GM23338 (cell line): ENCODE results near the gene DYNLT5. TPM values are rescaled to one million over a fixed set of nuclear protein-coding genes. Genes with fewer than 3 reads are reported as not detected.
"Not testable (repeated sequence)": the region's sequence is repeated elsewhere in the genome, so short reads cannot be mapped to it uniquely, and the experiment has no call there.

Experiments
- ATAC-seq: fragments of 200-7000 bp; cut with Tn5 transposase; 3 replicates; pipeline ENCODE4 v1.9.1; 2020
- DNase-seq: peaks from one replicate; pipeline ENCODE4 v3.0.0-alpha.2; 2015; ENCODE audit warnings: low spot score
- H2AFZ ChIP-seq: fragments of 200-600 bp; sonication (generic); 2 replicates; pipeline ENCODE4 v1.8.0; 2016; ENCODE audit warnings: antibody characterized with exemption, mild to moderate bottlenecking, moderate library complexity
- H3F3A ChIP-seq: fragments of 200-600 bp; sonication (generic); replicated peaks from 2 replicates; pipeline ENCODE4 v1.8.0; 2017; ENCODE audit warnings: antibody characterized with exemption, mixed run types, low read depth
- H3K27ac ChIP-seq: fragments of 200-600 bp; sonication (generic); 2 replicates; pipeline ENCODE4 v1.6.1; 2016; ENCODE audit warnings: low read depth
- H3K27me3 ChIP-seq: fragments of 200-600 bp; sonication (generic); 2 replicates; pipeline ENCODE4 v1.8.0; 2016; ENCODE audit warnings: mild to moderate bottlenecking, mixed run types, moderate library complexity; ENCODE audit not compliant: insufficient read depth
- H3K36me3 ChIP-seq: fragments of 200-600 bp; sonication (generic); 2 replicates; pipeline ENCODE4 v1.8.0; 2016; ENCODE audit warnings: mild to moderate bottlenecking; ENCODE audit not compliant: insufficient read depth
- H3K4me1 ChIP-seq: fragments of 200-600 bp; sonication (generic); 2 replicates; pipeline ENCODE4 v1.8.0; 2016; ENCODE audit warnings: mild to moderate bottlenecking, moderate library complexity; ENCODE audit not compliant: insufficient read depth
- H3K4me2 ChIP-seq: fragments of 200-600 bp; sonication (generic); 2 replicates; pipeline ENCODE4 v1.7.1; 2017; ENCODE audit warnings: mixed run types
- H3K4me3 ChIP-seq: fragments of 200-600 bp; sonication (generic); 2 replicates; pipeline ENCODE4 v1.6.1; 2016; ENCODE audit warnings: mixed run types
- H3K79me2 ChIP-seq: fragments of 200-600 bp; sonication (generic); replicated peaks from 2 replicates; pipeline ENCODE4 v1.8.0; 2017; ENCODE audit warnings: mild to moderate bottlenecking; ENCODE audit not compliant: insufficient read depth
- H3K9me2 ChIP-seq: fragments of 200-600 bp; sonication (generic); 2 replicates; pipeline ENCODE4 v1.8.0; 2017; ENCODE audit not compliant: insufficient read depth
- H4K20me1 ChIP-seq: fragments of 200-600 bp; sonication (generic); replicated peaks from 2 replicates; pipeline ENCODE4 v1.8.0; 2017; ENCODE audit warnings: mild to moderate bottlenecking; ENCODE audit not compliant: insufficient read depth
- H3K27ac Mint-ChIP-seq: 2 replicates; pipeline ENCODE4 v1.8.0; 2020; ENCODE audit warnings: inconsistent platforms, mild to moderate bottlenecking, moderate library complexity, mixed read lengths
- H3K27me3 Mint-ChIP-seq: 3 replicates; pipeline ENCODE4 v1.8.0; 2022; ENCODE audit warnings: low read depth, mild to moderate bottlenecking, moderate library complexity, mixed read lengths, inconsistent platforms; ENCODE audit not compliant: insufficient read depth, poor library complexity
- H3K36me3 Mint-ChIP-seq: 3 replicates; pipeline ENCODE4 v1.8.0; 2021; ENCODE audit warnings: low read depth, mild to moderate bottlenecking, inconsistent platforms, moderate library complexity, mixed read lengths
- H3K4me1 Mint-ChIP-seq: 3 replicates; pipeline ENCODE4 v1.8.0; 2020; ENCODE audit warnings: mild to moderate bottlenecking, inconsistent platforms, mixed read lengths
- H3K4me3 Mint-ChIP-seq: 3 replicates; pipeline ENCODE4 v1.8.0; 2021; ENCODE audit warnings: moderate library complexity, mild to moderate bottlenecking, inconsistent platforms, mixed read lengths
- H3K9me3 Mint-ChIP-seq: 3 replicates; pipeline ENCODE4 v1.8.0; 2020; ENCODE audit warnings: moderate library complexity, mild to moderate bottlenecking, inconsistent platforms, mixed read lengths
- CTCF ChIP-seq, 2 experiments: fragments of 200-600 bp in 1 of 2; sonication (generic) in 1 of 2; conservative IDR thresholded peaks; 2 replicates each; pipeline versions ENCODE4 v1.5.1 to v1.6.1; 2016 to 2017; ENCODE audit warnings: antibody characterized with exemption in 2 of 2, low read depth in 2 of 2, mild to moderate bottlenecking in 2 of 2, moderate library complexity in 1 of 2
- EZH2 ChIP-seq: fragments of 200-600 bp; sonication (generic); IDR thresholded peaks from one replicate; pipeline ENCODE4 v1.8.0; 2017; ENCODE audit warnings: antibody characterized with exemption, mild to moderate bottlenecking, low read depth; ENCODE audit not compliant: unreplicated experiment
- EZH2phosphoT487 ChIP-seq: fragments of 200-600 bp; sonication (generic); IDR thresholded peaks from one replicate; pipeline ENCODE4 v1.8.1; 2018; ENCODE audit warnings: antibody characterized with exemption; ENCODE audit not compliant: unreplicated experiment
- NANOG ChIP-seq: IDR thresholded peaks from 2 replicates; pipeline ENCODE4 v1.6.1; 2016; ENCODE audit warnings: antibody characterized with exemption, borderline replicate concordance
- POLR2AphosphoS5 ChIP-seq: IDR thresholded peaks from 2 replicates; pipeline ENCODE4 v1.6.1; 2016; ENCODE audit warnings: antibody characterized with exemption, low read depth
- REST ChIP-seq: IDR thresholded peaks from one replicate; pipeline ENCODE4 v1.6.1; 2018; ENCODE audit warnings: antibody characterized with exemption; ENCODE audit not compliant: unreplicated experiment
- ZNF114 ChIP-seq: fragments of 250-450 bp; sonication (Bioruptor Pico); IDR thresholded peaks from 2 replicates; pipeline ENCODE4 v1.5.0; 2020; ENCODE audit warnings: mild to moderate bottlenecking, moderate library complexity
- ZNF462 ChIP-seq: fragments of 250-450 bp; sonication (Bioruptor Pico); IDR thresholded peaks from 2 replicates; pipeline ENCODE4 v1.5.0; 2020; ENCODE audit warnings: mild to moderate bottlenecking, moderate library complexity
- polyA plus RNA-seq: library from polyadenylated mRNA; unstranded; fragments of >200 nt; fragmentation: Nextera tagmentation; extraction: Ambion mirVana; gene quantifications from 2 replicates; pipeline ENCODE4 v1.2.1, GENCODE V29; 2016
- total RNA-seq: library from RNA; depleted of rRNA; stranded (reverse); fragments of >200 nt; shearing (Covaris generic); gene quantifications from 2 replicates; pipeline ENCODE4 v1.2.3, GENCODE V29; 2014

The DYNLT5 gene
- total and polyA plus RNA-seq, 2 experiments from 2014 or later = 0.95 to 2.8 TPM

- no peaks in the 10 kb centered on the region for H3K9me2 ChIP-seq
- no peaks in the 10 kb centered on the region for H3K79me2 ChIP-seq
- H3F3A ChIP-seq = no peaks in the 10 kb centered on the region
- no peak overlapping the region for H3K27ac Mint-ChIP-seq
- H3K27me3 ChIP-seq = no peaks in the 10 kb centered on the region
- ATAC-seq (no peak), DNase-seq (no peak)
- peaks cover 5% of the 10 kb centered on the region for H3K27me3 Mint-ChIP-seq
- peaks cover 14% of the 10 kb centered on the region for H3K4me1 Mint-ChIP-seq
- no peaks in the 10 kb centered on the region for H3K36me3 ChIP-seq
- no peaks in the 10 kb centered on the region for H4K20me1 ChIP-seq
- no peak for TF ChIP-seq CTCF (conservative IDR thresholded peaks at IDR 0.05; ENCODE audit: low read depth in 2 of 2)
- no peak for TF ChIP-seq EZH2
- no peak for TF ChIP-seq ZNF114
- TF ChIP-seq EZH2phosphoT487 = no peak
- no peak for TF ChIP-seq ZNF462
- TF ChIP-seq POLR2AphosphoS5 = no peak
- no peak for TF ChIP-seq NANOG
- TF ChIP-seq REST = no peak
- no peaks in the 10 kb centered on the region for H3K36me3 Mint-ChIP-seq
- H3K4me1 ChIP-seq = peaks cover 10% of the 10 kb centered on the region
- no peak overlapping the region for H3K27ac ChIP-seq
- H2AFZ ChIP-seq = no peak overlapping the region
- no peak overlapping the region for H3K4me2 ChIP-seq
- no peak overlapping the region for H3K4me3 Mint-ChIP-seq
- H3K9me3 Mint-ChIP-seq = no peaks in the 10 kb centered on the region
- no peak overlapping the region for H3K4me3 ChIP-seq
These were observed 24.2 kb upstream of the DYNLT5 start for GRCh38 chr1:66728021-66728420.

- H3K9me3 Mint-ChIP-seq, H3K79me2 ChIP-seq, H3K4me1 ChIP-seq, H3K27me3 Mint-ChIP-seq, H3K4me3 Mint-ChIP-seq, H3K4me2 ChIP-seq, H3K36me3 ChIP-seq, H3K9me2 ChIP-seq, H3K36me3 Mint-ChIP-seq, DNase-seq, H3K27ac ChIP-seq, H3K27ac Mint-ChIP-seq, H3K4me3 ChIP-seq, H3K27me3 ChIP-seq, H2AFZ ChIP-seq, H3F3A ChIP-seq, ATAC-seq, H4K20me1 ChIP-seq: not testable (repeated sequence)
- H3K4me1 Mint-ChIP-seq = peaks cover 14% of the 10 kb centered on the region
These were observed 23.5 kb upstream of the DYNLT5 start for GRCh38 chr1:66728716-66729115.
